HCT116 (cell line): ENCODE results near the gene GSN. TPM values are rescaled to one million over a fixed set of nuclear protein-coding genes. Genes with fewer than 3 reads are reported as not detected.

ENCODE experiments used
- ATAC-seq: fragments of 200-7000 bp; cut with Tn5 transposase; 2 replicates; pipeline ENCODE4 v1.9.1; 2020; ENCODE audit warnings: mild to moderate bottlenecking, moderate library complexity
- BruUV-seq: library from RNA; stranded (reverse); fragments of 400-500 nt; replicated peaks from 2 replicates; lab custom pipeline; 2021; lab: Mats Ljungman, UMichigan
- CTCF ChIA-PET: fragments of 300-600 bp; sonication (Branson Sonifier 250); formaldehyde crosslinking; loops from one replicate; lab custom pipeline; 2021; ENCODE audit warnings: antibody characterized with exemption; lab: Charles Lee
- POLR2A ChIA-PET: fragments of 300-600, 350-600 bp; sonication (Branson Sonifier 250); formaldehyde crosslinking; loops from one replicate; lab custom pipeline; 2021; ENCODE audit warnings: antibody characterized with exemption; lab: Charles Lee
- RAD21 ChIA-PET, 2 experiments: fragments of 300-600 bp; sonication (Branson Sonifier 250); formaldehyde crosslinking; loops; one replicate each; lab custom pipeline; 2023; ENCODE audit warnings: low total read pairs in 2 of 2; ENCODE audit not compliant: uncharacterized antibody in 2 of 2, unreplicated experiment in 2 of 2, low non-redundant PET in 1 of 2; lab: Charles Lee
- DNase-seq: peaks from one replicate; pipeline ENCODE4 v3.0.0-alpha.2; 2010; ENCODE audit warnings: low read depth, low spot score
- H2AFZ ChIP-seq: fragments of 200-600 bp; shearing (Covaris generic), sonication (generic); 2 replicates; pipeline ENCODE4 v1.6.1; 2017; ENCODE audit warnings: low read depth, mixed run types, mixed read lengths, antibody characterized with exemption, low read length; ENCODE audit not compliant: poor library complexity, severe bottlenecking
- H3K27ac ChIP-seq: 2 replicates; pipeline ENCODE4 v1.5.1; 2012; ENCODE audit warnings: low read depth, low read length
- H3K27me3 ChIP-seq: fragments of 200-600 bp; sonication (generic); 2 replicates; pipeline ENCODE4 v1.6.1; 2016; ENCODE audit warnings: mixed run types, low read length, mixed read lengths; ENCODE audit not compliant: insufficient read depth
- H3K36me3 ChIP-seq, 2 experiments: fragments of 200-500 bp in 1 of 2; fragments of 200-600 bp in 1 of 2; sonication (Bioruptor generic) in 1 of 2; sonication (generic) in 1 of 2; 2 replicates each; pipeline versions ENCODE4 v1.5.1 to v1.6.1; 2014 to 2016; ENCODE audit warnings: low read length in 2 of 2, inconsistent platforms in 1 of 2, mixed read lengths in 1 of 2, mixed run types in 1 of 2; ENCODE audit not compliant: insufficient read depth in 2 of 2, control insufficient read depth in 1 of 2
- H3K4me1 ChIP-seq, 2 experiments: fragments of 200-600 bp in 1 of 2; sonication (generic) in 1 of 2; 2 replicates each; pipeline versions ENCODE4 v1.5.1 to v1.6.1; 2012 to 2017; ENCODE audit warnings: low read length in 2 of 2, inconsistent platforms in 1 of 2, mild to moderate bottlenecking in 1 of 2, mixed read lengths in 1 of 2, mixed run types in 1 of 2, moderate library complexity in 1 of 2; ENCODE audit not compliant: insufficient read depth in 2 of 2, control insufficient read depth in 1 of 2
- H3K4me2 ChIP-seq: fragments of 200-600 bp; sonication (generic); 2 replicates; pipeline ENCODE4 v1.6.1; 2017; ENCODE audit warnings: mixed run types, low read length, mixed read lengths
- H3K4me3 ChIP-seq, 2 experiments: fragments of 200-600 bp in 1 of 2; sonication (generic) in 1 of 2; replicated peaks in 1 of 2; 2 replicates each; pipeline ENCODE4 v1.5.1; 2011 to 2016; ENCODE audit warnings: low read length in 2 of 2, control low read depth in 1 of 2, low read depth in 1 of 2, mild to moderate bottlenecking in 1 of 2, mixed read lengths in 1 of 2, mixed run types in 1 of 2
- H3K79me2 ChIP-seq: fragments of 200-600 bp; sonication (generic); 2 replicates; pipeline ENCODE4 v1.6.1; 2017; ENCODE audit warnings: mild to moderate bottlenecking, mixed run types, low read length, moderate library complexity, mixed read lengths; ENCODE audit not compliant: insufficient read depth
- H3K9ac ChIP-seq: fragments of 200-600 bp; sonication (generic); 2 replicates; pipeline ENCODE4 v1.6.1; 2016; ENCODE audit warnings: low read length, mixed read lengths
- H3K9me2 ChIP-seq: fragments of 200-600 bp; sonication (generic), shearing (Covaris generic); 2 replicates; pipeline ENCODE4 v1.6.1; 2017; ENCODE audit warnings: mixed run types, mild to moderate bottlenecking, moderate library complexity; ENCODE audit not compliant: insufficient read depth
- H3K9me3 ChIP-seq, 2 experiments: fragments of 200-500 bp in 1 of 2; fragments of 200-600 bp in 1 of 2; sonication (Bioruptor generic) in 1 of 2; sonication (generic) in 1 of 2; 2 replicates each; pipeline ENCODE4 v1.6.1; 2014 to 2017; ENCODE audit warnings: low read length in 2 of 2, mixed read lengths in 2 of 2, inconsistent platforms in 1 of 2, low read depth in 1 of 2, mild to moderate bottlenecking in 1 of 2, mixed run types in 1 of 2, moderate library complexity in 1 of 2; ENCODE audit not compliant: control insufficient read depth in 1 of 2, insufficient read depth in 1 of 2
- H4K20me1 ChIP-seq: fragments of 200-600 bp; sonication (generic), shearing (Covaris generic); 2 replicates; pipeline ENCODE4 v1.6.1; 2017; ENCODE audit warnings: mixed run types, mild to moderate bottlenecking, moderate library complexity; ENCODE audit not compliant: insufficient read depth
- ELF1 ChIP-seq: IDR thresholded peaks from 2 replicates; pipeline ENCODE4 v1.6.1; 2012; ENCODE audit warnings: low read depth, borderline replicate concordance
- POLR2AphosphoS5 ChIP-seq: IDR thresholded peaks from 2 replicates; pipeline ENCODE4 v1.6.1; 2011; ENCODE audit warnings: mild to moderate bottlenecking, low read depth, low read length, moderate library complexity
- RAD21 ChIP-seq: IDR thresholded peaks from 2 replicates; pipeline ENCODE4 v1.6.1; 2012; ENCODE audit warnings: low read depth, mild to moderate bottlenecking
- SIN3A ChIP-seq: IDR thresholded peaks from 2 replicates; pipeline ENCODE4 v1.6.1; 2012; ENCODE audit warnings: low read depth
- TCF7L2 ChIP-seq: IDR thresholded peaks from 2 replicates; pipeline ENCODE4 v1.7.0; 2011; ENCODE audit warnings: borderline replicate concordance, inconsistent platforms; ENCODE audit not compliant: insufficient read depth, insufficient read length; ENCODE audit errors: extremely low read depth
- YY1 ChIP-seq: IDR thresholded peaks from 2 replicates; pipeline ENCODE4 v1.6.1; 2011; ENCODE audit warnings: low read length, low read depth, moderate library complexity, mild to moderate bottlenecking; ENCODE audit not compliant: insufficient replicate concordance; ENCODE audit errors: extremely low read depth
- intact Hi-C: fragments of 100-400 bp; cut with micrococcal nuclease; formaldehyde crosslinking; loops from 2 replicates; pipeline ENCODE4 v1.10.0; 2022
- total RNA-seq: library from RNA; stranded (reverse); gene quantifications from one replicate; pipeline ENCODE4 v1.2.1, GENCODE V29; 2021; ENCODE audit not compliant: unreplicated experiment
- TF ChIP-seq, protein P1 (sequence below), 3 experiments: fragments of 200-600 bp in 1 of 3; sonication (generic) in 1 of 3; IDR thresholded peaks in 2 of 3; conservative IDR thresholded peaks in 1 of 3; 2 replicates each; pipeline ENCODE4 v1.5.1; 2012 to 2017; ENCODE audit warnings: low read depth in 2 of 3, low read length in 2 of 3, antibody characterized with exemption in 1 of 3, borderline replicate concordance in 1 of 3, control low read depth in 1 of 3, mild to moderate bottlenecking in 1 of 3, mixed read lengths in 1 of 3, mixed run types in 1 of 3, moderate library complexity in 1 of 3; ENCODE audit not compliant: insufficient read depth in 1 of 3
- TF ChIP-seq, protein P2 (sequence below): IDR thresholded peaks from 2 replicates; pipeline ENCODE4 v1.6.1; 2012; ENCODE audit warnings: low read depth

The GSN gene
- total RNA-seq, 1 experiment from 2014 or later: 71.3 TPM

DNA sequence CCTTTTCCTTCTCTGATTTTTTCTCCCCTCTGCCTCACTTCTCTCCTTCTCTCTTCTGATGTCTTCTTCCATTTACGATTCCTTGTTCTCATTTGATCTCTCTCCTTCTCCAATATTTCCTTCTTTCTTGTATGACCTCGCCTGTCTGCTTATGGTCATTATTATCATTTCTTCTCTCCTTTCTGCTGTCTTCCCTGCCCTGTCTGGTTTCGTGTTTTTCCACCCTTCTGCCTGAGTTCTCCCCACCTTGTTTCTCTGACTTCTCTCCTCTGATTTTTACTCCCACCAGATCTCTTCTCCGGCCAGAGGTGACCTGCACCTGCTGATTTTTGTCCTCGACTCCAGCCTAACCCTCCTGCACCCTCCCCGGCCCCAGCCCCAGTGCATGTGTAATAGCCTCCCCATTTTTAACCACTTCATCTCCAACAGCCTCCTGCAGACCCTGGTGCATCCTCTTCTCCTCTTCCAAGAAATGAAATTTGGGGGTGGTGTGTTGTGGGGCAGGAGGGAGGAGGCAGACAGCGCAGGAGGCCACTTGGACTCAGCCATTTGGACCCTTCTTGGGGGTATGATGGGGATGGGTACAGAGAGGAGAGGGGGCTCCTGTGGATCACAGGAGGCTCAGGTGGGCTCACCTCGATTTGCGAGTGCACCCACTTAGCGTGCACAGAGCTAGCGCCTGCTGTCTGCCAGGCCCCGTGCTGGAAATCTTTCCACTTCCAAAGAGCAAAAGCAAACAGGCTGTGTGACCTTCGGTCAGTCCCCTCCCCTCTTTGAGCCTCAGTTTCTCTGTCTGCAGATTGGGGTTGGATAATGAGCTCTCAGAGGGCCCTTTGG, 32.5 kb downstream of the GSN start (continued):
- TF ChIP-seq, protein P1, sequence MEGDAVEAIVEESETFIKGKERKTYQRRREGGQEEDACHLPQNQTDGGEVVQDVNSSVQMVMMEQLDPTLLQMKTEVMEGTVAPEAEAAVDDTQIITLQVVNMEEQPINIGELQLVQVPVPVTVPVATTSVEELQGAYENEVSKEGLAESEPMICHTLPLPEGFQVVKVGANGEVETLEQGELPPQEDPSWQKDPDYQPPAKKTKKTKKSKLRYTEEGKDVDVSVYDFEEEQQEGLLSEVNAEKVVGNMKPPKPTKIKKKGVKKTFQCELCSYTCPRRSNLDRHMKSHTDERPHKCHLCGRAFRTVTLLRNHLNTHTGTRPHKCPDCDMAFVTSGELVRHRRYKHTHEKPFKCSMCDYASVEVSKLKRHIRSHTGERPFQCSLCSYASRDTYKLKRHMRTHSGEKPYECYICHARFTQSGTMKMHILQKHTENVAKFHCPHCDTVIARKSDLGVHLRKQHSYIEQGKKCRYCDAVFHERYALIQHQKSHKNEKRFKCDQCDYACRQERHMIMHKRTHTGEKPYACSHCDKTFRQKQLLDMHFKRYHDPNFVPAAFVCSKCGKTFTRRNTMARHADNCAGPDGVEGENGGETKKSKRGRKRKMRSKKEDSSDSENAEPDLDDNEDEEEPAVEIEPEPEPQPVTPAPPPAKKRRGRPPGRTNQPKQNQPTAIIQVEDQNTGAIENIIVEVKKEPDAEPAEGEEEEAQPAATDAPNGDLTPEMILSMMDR (IDR thresholded peaks at IDR 0.05 in 2 of 3, conservative IDR thresholded peaks at IDR 0.05 in 1 of 3; ENCODE audit: borderline replicate concordance in 1 of 3, insufficient read depth in 1 of 3, low read depth in 2 of 3, low read length in 2 of 3): no peak
- TF ChIP-seq POLR2AphosphoS5: no peak
- TF ChIP-seq, protein P2, sequence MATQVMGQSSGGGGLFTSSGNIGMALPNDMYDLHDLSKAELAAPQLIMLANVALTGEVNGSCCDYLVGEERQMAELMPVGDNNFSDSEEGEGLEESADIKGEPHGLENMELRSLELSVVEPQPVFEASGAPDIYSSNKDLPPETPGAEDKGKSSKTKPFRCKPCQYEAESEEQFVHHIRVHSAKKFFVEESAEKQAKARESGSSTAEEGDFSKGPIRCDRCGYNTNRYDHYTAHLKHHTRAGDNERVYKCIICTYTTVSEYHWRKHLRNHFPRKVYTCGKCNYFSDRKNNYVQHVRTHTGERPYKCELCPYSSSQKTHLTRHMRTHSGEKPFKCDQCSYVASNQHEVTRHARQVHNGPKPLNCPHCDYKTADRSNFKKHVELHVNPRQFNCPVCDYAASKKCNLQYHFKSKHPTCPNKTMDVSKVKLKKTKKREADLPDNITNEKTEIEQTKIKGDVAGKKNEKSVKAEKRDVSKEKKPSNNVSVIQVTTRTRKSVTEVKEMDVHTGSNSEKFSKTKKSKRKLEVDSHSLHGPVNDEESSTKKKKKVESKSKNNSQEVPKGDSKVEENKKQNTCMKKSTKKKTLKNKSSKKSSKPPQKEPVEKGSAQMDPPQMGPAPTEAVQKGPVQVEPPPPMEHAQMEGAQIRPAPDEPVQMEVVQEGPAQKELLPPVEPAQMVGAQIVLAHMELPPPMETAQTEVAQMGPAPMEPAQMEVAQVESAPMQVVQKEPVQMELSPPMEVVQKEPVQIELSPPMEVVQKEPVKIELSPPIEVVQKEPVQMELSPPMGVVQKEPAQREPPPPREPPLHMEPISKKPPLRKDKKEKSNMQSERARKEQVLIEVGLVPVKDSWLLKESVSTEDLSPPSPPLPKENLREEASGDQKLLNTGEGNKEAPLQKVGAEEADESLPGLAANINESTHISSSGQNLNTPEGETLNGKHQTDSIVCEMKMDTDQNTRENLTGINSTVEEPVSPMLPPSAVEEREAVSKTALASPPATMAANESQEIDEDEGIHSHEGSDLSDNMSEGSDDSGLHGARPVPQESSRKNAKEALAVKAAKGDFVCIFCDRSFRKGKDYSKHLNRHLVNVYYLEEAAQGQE: no peak
- TF ChIP-seq TCF7L2: no peak

DNA sequence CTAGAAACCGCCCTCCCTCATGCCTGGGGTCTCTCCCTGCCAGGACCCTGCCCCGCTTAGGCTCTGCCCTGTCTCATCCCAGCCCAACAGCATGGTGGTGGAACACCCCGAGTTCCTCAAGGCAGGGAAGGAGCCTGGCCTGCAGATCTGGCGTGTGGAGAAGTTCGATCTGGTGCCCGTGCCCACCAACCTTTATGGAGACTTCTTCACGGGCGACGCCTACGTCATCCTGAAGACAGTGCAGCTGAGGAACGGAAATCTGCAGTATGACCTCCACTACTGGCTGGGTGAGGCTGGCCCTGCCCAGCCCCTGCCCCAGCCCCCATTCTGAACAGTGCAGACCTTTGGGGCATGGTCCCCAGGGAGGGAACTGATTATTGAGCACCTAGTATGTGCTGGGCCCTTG, 33.9 kb downstream of the GSN start:
- no peak overlapping the region for H2AFZ ChIP-seq
- H3K4me2 ChIP-seq: no peak overlapping the region
- ChIA-PET RAD21 (no interaction called here), POLR2A (no interaction called here), CTCF (no interaction called here)
- BruUV-seq: no TSS peak
- DNase-seq: no peak
- H3K79me2 ChIP-seq: no peaks in the 10 kb centered on the region
- H3K9me2 ChIP-seq: no peaks in the 10 kb centered on the region
- no peaks in the 10 kb centered on the region for H3K27me3 ChIP-seq
- no peaks in the 10 kb centered on the region for H3K36me3 ChIP-seq
- no peak for ATAC-seq
- H4K20me1 ChIP-seq: no peaks in the 10 kb centered on the region
- no peak overlapping the region for H3K4me3 ChIP-seq
- H3K9me3 ChIP-seq: no peaks in the 10 kb centered on the region
- no peak overlapping the region for H3K27ac ChIP-seq
- intact Hi-C loops: no loop called here
- H3K9ac ChIP-seq: no peak overlapping the region
- TF ChIP-seq SIN3A (no peak), RAD21 (no peak), YY1 (no peak), ELF1 (no peak)
- peaks cover 16 to 34% of the 10 kb centered on the region in 2 experiments; a peak in 3 of 4 replicates for H3K4me1 ChIP-seq
